HepG2 (cell line): ENCODE measurements around the gene PIGBOS1. TPM values are rescaled to one million over a fixed set of nuclear protein-coding genes. Genes with fewer than 3 reads are reported as not detected.

Experiments
- ATAC-seq: fragments of 200-7000 bp; cut with Tn5 transposase; 3 replicates; pipeline ENCODE4 v1.9.1; 2020; ENCODE audit warnings: mild to moderate bottlenecking, moderate library complexity
- BruUV-seq: library from RNA; stranded (reverse); fragments of 400-500 nt; replicated peaks from 2 replicates; lab custom pipeline; 2021; lab: Mats Ljungman, UMichigan
- CTCF ChIA-PET: fragments of 300-600 bp; formaldehyde crosslinking; extraction: SDS; loops from one replicate; lab custom pipeline; 2021; ENCODE audit warnings: low total read pairs, inconsistent platforms, low intra/inter-chr PET ratio; lab: Yijun Ruan, JAX
- POLR2A ChIA-PET: fragments of 350-600 bp; sonication (Branson Sonifier 250); formaldehyde crosslinking; loops from one replicate; lab custom pipeline; 2020; ENCODE audit warnings: antibody characterized with exemption, inconsistent platforms; lab: Yijun Ruan, JAX
- DNase-seq: peaks from one replicate; pipeline ENCODE4 v3.0.0-alpha.2; 2015; ENCODE audit warnings: low spot score
- FAIRE-seq: peaks from 3 replicates; lab custom pipeline; 2011; peaks lifted over from hg19 to GRCh38; lab: Jason Lieb, UNC
- H2AFZ ChIP-seq: one replicate; pipeline ENCODE4 v1.6.1; 2011; ENCODE audit warnings: low read length, inconsistent platforms
- H3K27ac ChIP-seq: fragments of 300-600 bp; 3 replicates; pipeline ENCODE4 v1.8.0; 2011; ENCODE audit warnings: mixed run types, mild to moderate bottlenecking, mixed read lengths, low read length, inconsistent platforms; ENCODE audit not compliant: insufficient read depth; ENCODE audit errors: extremely low read length
- H3K27me3 ChIP-seq, 2 experiments: fragments of 200-600 bp in 1 of 2; 2 replicates in 1 of 2; 3 replicates in 1 of 2; pipeline versions ENCODE4 v1.6.0 to v1.8.0; 2011; ENCODE audit warnings: low read length in 2 of 2, mild to moderate bottlenecking in 2 of 2, moderate library complexity in 2 of 2, inconsistent platforms in 1 of 2; ENCODE audit not compliant: insufficient read depth in 2 of 2, control insufficient read depth in 1 of 2
- H3K36me3 ChIP-seq, 2 experiments: fragments of 200-600 bp in 1 of 2; replicated peaks in 1 of 2; 2 replicates in 1 of 2; 3 replicates in 1 of 2; pipeline versions ENCODE4 v1.5.1 to v1.8.0; 2011; ENCODE audit warnings: low read length in 2 of 2, inconsistent platforms in 1 of 2; ENCODE audit not compliant: insufficient read depth in 2 of 2, control insufficient read depth in 1 of 2
- H3K4me1 ChIP-seq: 2 replicates; pipeline ENCODE4 v1.5.1; 2012; ENCODE audit warnings: low read length, inconsistent platforms; ENCODE audit not compliant: insufficient read depth
- H3K4me2 ChIP-seq: 2 replicates; pipeline ENCODE4 v1.6.0; 2011; ENCODE audit warnings: low read depth, low read length, inconsistent platforms
- H3K4me3 ChIP-seq, 3 experiments: fragments of 200-600 bp in 1 of 3; sonication (generic), shearing (Covaris generic) in 1 of 3; replicated peaks in 1 of 3; 2 replicates each; pipeline ENCODE4 v1.5.1; 2011 to 2016; ENCODE audit warnings: low read length in 3 of 3, inconsistent platforms in 2 of 3, low read depth in 2 of 3, mild to moderate bottlenecking in 2 of 3, control low read depth in 1 of 3, mixed read lengths in 1 of 3; ENCODE audit not compliant: insufficient read depth in 1 of 3
- H3K79me2 ChIP-seq: one replicate; pipeline ENCODE4 v1.6.1; 2011; ENCODE audit warnings: low read length, inconsistent platforms; ENCODE audit not compliant: insufficient read depth
- H3K9ac ChIP-seq: 2 replicates; pipeline ENCODE4 v1.6.0; 2011; ENCODE audit warnings: mild to moderate bottlenecking, low read depth, low read length, inconsistent platforms; ENCODE audit not compliant: insufficient read depth
- H3K9me3 ChIP-seq: 2 replicates; pipeline ENCODE4 v1.5.1; 2012; ENCODE audit warnings: mild to moderate bottlenecking, low read length
- H4K20me1 ChIP-seq: 2 replicates; pipeline ENCODE4 v1.6.0; 2011; ENCODE audit warnings: inconsistent platforms, mild to moderate bottlenecking, low read length, moderate library complexity; ENCODE audit not compliant: insufficient read depth
- CHD4 ChIP-seq: fragments of 200-600 bp; sonication (generic); IDR thresholded peaks from 2 replicates; pipeline ENCODE4 v1.7.0; 2017; ENCODE audit warnings: mild to moderate bottlenecking, low read length, borderline replicate concordance
- DMAP1 ChIP-seq: IDR thresholded peaks from 2 replicates; pipeline ENCODE4 v1.6.1; 2016
- IRX3 ChIP-seq: sonication (generic); formaldehyde crosslinking; IDR thresholded peaks from 2 replicates; pipeline ENCODE4 v1.8.1; 2023; ENCODE audit warnings: mild to moderate bottlenecking, low read depth, missing genetic modification reagents, borderline replicate concordance
- KLF11 ChIP-seq: IDR thresholded peaks from 2 replicates; pipeline ENCODE4 v1.6.1; 2016; ENCODE audit warnings: missing compliant biosample characterization
- KLF13 ChIP-seq: sonication (generic); formaldehyde crosslinking; IDR thresholded peaks from 2 replicates; pipeline ENCODE4 v1.4.0; 2020; ENCODE audit warnings: mild to moderate bottlenecking, missing genetic modification reagents
- NKX3-1 ChIP-seq: sonication (generic); formaldehyde crosslinking; IDR thresholded peaks from 2 replicates; pipeline ENCODE4 v1.5.0; 2020; ENCODE audit warnings: missing genetic modification reagents
- RAD21 ChIP-seq: fragments of 450-650 bp; formaldehyde crosslinking; IDR thresholded peaks from 2 replicates; pipeline ENCODE4 v1.5.0; 2020; ENCODE audit warnings: mild to moderate bottlenecking
- RARG ChIP-seq: sonication (generic); formaldehyde crosslinking; IDR thresholded peaks from 2 replicates; pipeline ENCODE4 v1.4.0; 2020; ENCODE audit warnings: low read depth, mild to moderate bottlenecking, missing genetic modification reagents
- RCOR2 ChIP-seq: IDR thresholded peaks from 2 replicates; pipeline ENCODE4 v1.6.1; 2016; ENCODE audit warnings: missing biosample characterization, missing genetic modification reagents
- TOPORS ChIP-seq: sonication (generic); formaldehyde crosslinking; IDR thresholded peaks from 2 replicates; pipeline ENCODE4 v1.8.0; 2023; ENCODE audit warnings: mild to moderate bottlenecking, missing genetic modification reagents
- ZFAT ChIP-seq: sonication (generic); formaldehyde crosslinking; conservative IDR thresholded peaks from 2 replicates; pipeline ENCODE4 v1.8.1; 2023; ENCODE audit warnings: missing genetic modification reagents, inconsistent platforms
- ZFP36L2 ChIP-seq: sonication (generic); formaldehyde crosslinking; IDR thresholded peaks from 2 replicates; pipeline ENCODE4 v1.4.0; 2020; ENCODE audit warnings: missing genetic modification reagents
- ZMYM2 ChIP-seq: sonication (generic); formaldehyde crosslinking; IDR thresholded peaks from 2 replicates; pipeline ENCODE4 v1.8.0; 2022; ENCODE audit warnings: mild to moderate bottlenecking, missing genetic modification reagents
- ZNF230 ChIP-seq: sonication (generic); formaldehyde crosslinking; IDR thresholded peaks from 2 replicates; pipeline ENCODE4 v1.4.0; 2020; ENCODE audit warnings: mild to moderate bottlenecking, missing genetic modification reagents
- ZNF354B ChIP-seq: sonication (generic); formaldehyde crosslinking; IDR thresholded peaks from 2 replicates; pipeline ENCODE4 v1.8.0; 2022; ENCODE audit warnings: mild to moderate bottlenecking, missing genetic modification reagents
- ZNF558 ChIP-seq: sonication (generic); formaldehyde crosslinking; IDR thresholded peaks from 2 replicates; pipeline ENCODE4 v1.9.0; 2022; ENCODE audit warnings: mild to moderate bottlenecking, missing genetic modification reagents, borderline replicate concordance
- ZNF724P ChIP-seq: sonication (generic); formaldehyde crosslinking; IDR thresholded peaks from 2 replicates; pipeline ENCODE4 v1.8.0; 2022; ENCODE audit warnings: missing genetic modification reagents, borderline replicate concordance
- ZNF766 ChIP-seq: sonication (generic); formaldehyde crosslinking; IDR thresholded peaks from 2 replicates; pipeline ENCODE4 v1.5.0; 2020; ENCODE audit warnings: missing genetic modification reagents, borderline replicate concordance
- ZNF790 ChIP-seq: sonication (generic); formaldehyde crosslinking; IDR thresholded peaks from 2 replicates; pipeline ENCODE4 v1.8.0; 2022; ENCODE audit warnings: missing genetic modification reagents, mild to moderate bottlenecking, borderline replicate concordance
- WGBS: methylation state at CpG from one replicate; pipeline ENCODE4 v1.1.6; 2017; ENCODE audit warnings: low lambda C conversion rate; 5-methylcytosine and 5-hydroxymethylcytosine counted together
- in situ Hi-C: cut with HindIII; loops from 2 replicates; pipeline ENCODE4 v1.10.0; 2017; ENCODE audit warnings: low pct_unique_long_range_greater_than_20kb; ENCODE audit not compliant: extremely low pct_ligation_motif_present
- intact Hi-C: fragments of 100-400 bp; cut with micrococcal nuclease; formaldehyde crosslinking; loops from one replicate; pipeline ENCODE4 v1.10.0; 2022; ENCODE audit not compliant: unreplicated experiment
- polyA plus RNA-seq, 8 experiments: library from polyadenylated mRNA; depleted of rRNA in 3 of 8; stranded (reverse) in 7 of 8; unstranded in 1 of 8; fragments of >200 nt; fragmentation: Illumina TruSeq in 4 of 8; extraction: Trizol in 4 of 8; gene quantifications; 2 replicates each; pipeline versions ENCODE4 v1.2.1 to v1.2.3, GENCODE V29; 2011 to 2016; ENCODE audit warnings: low read depth in 4 of 8, missing spikeins in 1 of 8, mixed read lengths in 1 of 8; ENCODE audit not compliant: insufficient read depth in 1 of 8
- total RNA-seq, 5 experiments: library from RNA; depleted of rRNA; stranded (reverse); fragments of >200 nt; fragmentation: Illumina TruSeq; extraction: Trizol; gene quantifications; 2 replicates each; pipeline ENCODE4 v1.2.3, GENCODE V29; 2016; ENCODE audit warnings: low read depth in 1 of 5

PIGBOS1 gene
- total and polyA plus RNA-seq, 2 of the 13 experiments (the other 11 are each of a cell fraction or from before 2014, with no cell fraction given) = 14.8 to 22.1 TPM

DNA sequence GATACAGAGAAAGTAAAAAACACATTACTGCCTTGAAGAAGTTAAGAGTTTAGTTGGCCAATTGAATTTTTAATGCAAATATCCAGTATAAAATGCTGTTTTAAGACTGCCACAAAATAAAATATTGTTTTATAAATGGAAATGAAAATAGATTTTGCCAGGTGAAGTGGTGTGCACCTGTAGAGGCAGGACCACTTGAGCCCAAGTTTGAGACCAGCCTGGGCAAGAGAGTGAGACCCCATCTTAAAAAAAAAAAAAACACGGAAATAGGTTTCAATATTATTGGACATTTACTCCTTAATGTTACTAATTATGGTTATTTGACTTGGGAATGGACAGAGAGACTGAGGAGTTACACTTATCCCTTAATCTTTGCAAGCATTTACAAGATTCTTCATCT, 2.0 kb upstream of the PIGBOS1 start:
- in situ Hi-C loops = no loop called here
- Histone ChIP-seq H3K27ac (no peak overlapping the region), H3K4me1 (peaks cover 21% of the 10 kb centered on the region)
- TF ChIP-seq ZNF724P (CRISPR knock-in tag) (no peak), RCOR2 (CRISPR knock-in tag) (no peak), RAD21 (CRISPR knock-in tag) (no peak), RARG (CRISPR knock-in tag) (no peak), ZNF558 (no peak), ZNF766 (CRISPR knock-in tag) (no peak), CHD4 (no peak), ZMYM2 (CRISPR knock-in tag) (no peak), ZFP36L2 (CRISPR knock-in tag) (no peak), KLF11 (CRISPR knock-in tag) (no peak), ZNF230 (no peak), DMAP1 (CRISPR knock-in tag) (no peak), IRX3 (CRISPR knock-in tag) (no peak), ZNF354B (CRISPR knock-in tag) (no peak), ZFAT (CRISPR knock-in tag) (no peak), ZNF790 (CRISPR knock-in tag) (no peak), NKX3-1 (CRISPR knock-in tag) (no peak), TOPORS (no peak), KLF13 (CRISPR knock-in tag) (no peak)
- TF ChIP-seq, all 625 proteins: peak for 0
- H3K4me2 ChIP-seq = no peak overlapping the region
- DNase-seq = no peak
- no peaks in the 10 kb centered on the region for H3K9me3 ChIP-seq
- ATAC-seq = no peak
- no peaks in the 10 kb centered on the region for H3K27me3 ChIP-seq
- no peak for FAIRE-seq
- ChIA-PET POLR2A (no interaction called here), CTCF (no interaction called here)
- intact Hi-C loops = no loop called here
- peaks cover 21% of the 10 kb centered on the region for H3K79me2 ChIP-seq
- H3K36me3 ChIP-seq = no peaks in the 10 kb centered on the region
- H3K9ac ChIP-seq = no peak overlapping the region
- no TSS peak for BruUV-seq
- H4K20me1 ChIP-seq = no peaks in the 10 kb centered on the region
- H2AFZ ChIP-seq = no peak overlapping the region
- no peak overlapping the region for H3K4me3 ChIP-seq
- WGBS = 97% methylated on average over 1 of the region's 1 CpG
